Aorta (tissue), 5 donors: Measurements from ENCODE around the gene TENM4. TPM values are rescaled to one million over a fixed set of nuclear protein-coding genes. Genes with fewer than 3 reads are reported as not detected.

ENCODE experiments used
- ATAC-seq: fragments of 200-7000 bp; cut with Tn5 transposase; one replicate; pipeline ENCODE4 v1.9.1; 2022; ENCODE audit warnings: moderate library complexity; ENCODE audit not compliant: low FRiP score
- DNase-seq, 2 donors: peaks; one replicate each; pipeline ENCODE4 v3.0.0-alpha.2; 2020
- H3K27ac ChIP-seq, 2 donors: one replicate each; pipeline ENCODE4 v1.5.1; 2013; ENCODE audit warnings: low read length in 2 of 2, mild to moderate bottlenecking in 2 of 2, moderate library complexity in 2 of 2, control low read depth in 1 of 2, inconsistent platforms in 1 of 2, low read depth in 1 of 2
- H3K27me3 ChIP-seq, 2 donors: one replicate each; pipeline ENCODE4 v1.6.1; 2013; ENCODE audit warnings: control low read depth in 1 of 2, low read length in 1 of 2, mild to moderate bottlenecking in 1 of 2, moderate library complexity in 1 of 2; ENCODE audit not compliant: insufficient read depth in 2 of 2, control insufficient read depth in 1 of 2
- H3K36me3 ChIP-seq, 2 donors: one replicate each; pipeline ENCODE4 v1.6.1; 2013; ENCODE audit warnings: control low read depth in 1 of 2, low read length in 1 of 2, mild to moderate bottlenecking in 1 of 2; ENCODE audit not compliant: insufficient read depth in 2 of 2, control insufficient read depth in 1 of 2
- H3K4me1 ChIP-seq, 2 donors: one replicate each; pipeline ENCODE4 v1.6.1; 2013; ENCODE audit warnings: low read length in 2 of 2, control low read depth in 1 of 2, mild to moderate bottlenecking in 1 of 2, moderate library complexity in 1 of 2; ENCODE audit not compliant: insufficient read depth in 2 of 2, control insufficient read depth in 1 of 2
- H3K4me3 ChIP-seq, 2 donors: one replicate each; pipeline ENCODE4 v1.5.1; 2013; ENCODE audit warnings: low read length in 2 of 2, control low read depth in 1 of 2, mild to moderate bottlenecking in 1 of 2
- H3K9me3 ChIP-seq: one replicate; pipeline ENCODE4 v1.6.1; 2013; ENCODE audit warnings: mild to moderate bottlenecking, low read length; ENCODE audit not compliant: control insufficient read depth
- WGBS, 2 donors: extraction: QIAGEN DNeasy Blood & Tissue Kit; methylation state at CpG; one replicate each; pipeline ENCODE4 v1.1.7; 2013; 5-methylcytosine and 5-hydroxymethylcytosine counted together
- intact Hi-C, 2 donors: fragments of 100-400 bp; cut with DNase I; formaldehyde crosslinking; loops; one replicate each; pipeline versions ENCODE4 v1.14.2 to v1.15.0; 2022
- polyA plus RNA-seq, 2 donors: library from polyadenylated mRNA; stranded (reverse); fragments of 200-250 nt; gene quantifications; one replicate each; pipeline ENCODE4 v1.2.3, GENCODE V29; 2013
- total RNA-seq, 2 donors: library from RNA; stranded (reverse); fragmentation: NEBNext Ultra II Directional; extraction: Animal tissue kit (Norgen Biotek cat#: 25700); gene quantifications; one replicate each; pipeline ENCODE4 v1.2.1, GENCODE V29; 2021
- donor health status: healthy with polysubstance abuse.
- donor health status: Bipolar disorder and iron deficiency.
- donor health status: DM: no; HTN: no; CAD: no.
- donor health status: DM: no; HTN: no; CAD: no.
- donor health status: DM: yes; HTN: yes; CAD: no.

TENM4 gene
- total and polyA plus RNA-seq, 4 donors = 0.20 to 9.1 (median 2.5) TPM

DNA sequence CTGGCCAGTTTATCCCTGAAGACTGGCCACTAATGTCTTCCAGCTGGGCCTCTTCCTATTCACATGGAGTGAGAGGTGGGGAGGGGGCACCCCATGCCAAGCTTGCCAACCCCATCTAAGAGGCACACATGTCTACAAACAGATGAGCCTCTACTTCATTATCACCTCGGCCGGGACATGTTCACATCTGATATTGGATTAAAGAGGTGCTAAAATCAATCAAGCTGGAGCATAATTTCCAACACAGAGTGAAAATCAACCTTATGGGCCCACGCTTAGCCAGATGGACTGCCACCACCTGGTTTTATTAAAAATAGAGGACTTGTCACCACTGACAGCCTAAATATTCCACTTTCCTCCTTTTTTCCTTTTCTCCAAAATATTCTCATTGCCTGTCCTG, 703.5 kb downstream of the TENM4 start:
- 95 to 97% methylated on average over 3 of the region's 3 CpGs for WGBS, 2 donors
- Histone ChIP-seq H3K4me3 (no peak overlapping the region), H3K27ac (no peak overlapping the region), H3K36me3 (no peaks in the 10 kb centered on the region), H3K27me3 (no peaks in the 10 kb centered on the region), H3K4me1 (no peaks in the 10 kb centered on the region), H3K9me3 (no peaks in the 10 kb centered on the region)
- no peak for ATAC-seq
- intact Hi-C loops = no loop called here
- DNase-seq = no peak

DNA sequence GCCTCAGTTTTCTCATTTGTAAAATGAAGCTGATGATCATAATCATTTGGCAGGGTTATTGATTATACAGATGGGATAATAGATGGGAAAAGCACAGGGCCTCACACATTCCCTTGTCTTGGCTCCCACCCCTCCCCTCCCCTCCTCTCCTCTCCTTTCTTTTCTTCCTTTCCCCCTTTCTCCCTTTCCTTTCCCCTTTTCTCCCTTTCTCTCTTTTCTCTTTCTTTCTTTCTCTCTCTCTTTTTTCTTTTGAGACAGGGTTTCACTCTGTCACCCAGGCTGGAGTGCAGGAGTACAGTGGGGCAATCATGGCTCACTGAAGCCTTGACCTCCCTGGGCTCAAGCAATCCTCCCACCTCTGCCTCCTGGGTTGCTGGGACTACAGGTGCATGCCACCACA, 705.1 kb downstream of the TENM4 start:
- Histone ChIP-seq H3K9me3 (no peaks in the 10 kb centered on the region), H3K27ac (no peak overlapping the region), H3K36me3 (no peaks in the 10 kb centered on the region), H3K4me1 (no peaks in the 10 kb centered on the region), H3K27me3 (no peaks in the 10 kb centered on the region), H3K4me3 (no peak overlapping the region)
- DNase-seq = no peak
- ATAC-seq = no peak
- intact Hi-C loops = no loop called here

DNA sequence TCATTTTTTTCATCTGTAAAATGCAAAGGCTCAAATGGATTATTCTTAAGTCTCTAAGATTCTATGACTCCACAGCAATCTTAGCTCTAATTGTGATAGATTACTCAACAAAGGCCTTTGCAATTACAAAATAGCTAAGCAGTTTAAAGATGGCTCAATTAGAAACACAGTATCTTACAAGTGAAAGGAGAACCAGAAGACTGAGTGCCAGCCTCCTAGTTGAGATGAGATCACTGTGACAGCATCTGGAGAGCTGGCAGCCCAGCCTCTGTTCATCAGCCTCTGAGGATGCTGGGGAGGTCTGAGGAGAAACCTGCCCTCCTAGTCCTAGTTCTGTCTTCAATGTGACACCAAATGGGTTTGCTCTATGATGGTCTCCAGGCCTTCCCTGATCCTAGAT, 707.8 kb downstream of the TENM4 start:
- DNase-seq (no peak), ATAC-seq (no peak)
- Histone ChIP-seq H3K36me3 (no peaks in the 10 kb centered on the region), H3K4me1 (no peaks in the 10 kb centered on the region), H3K9me3 (no peaks in the 10 kb centered on the region), H3K27me3 (no peaks in the 10 kb centered on the region), H3K27ac (no peak overlapping the region), H3K4me3 (no peak overlapping the region)
- intact Hi-C loops = no loop called here

DNA sequence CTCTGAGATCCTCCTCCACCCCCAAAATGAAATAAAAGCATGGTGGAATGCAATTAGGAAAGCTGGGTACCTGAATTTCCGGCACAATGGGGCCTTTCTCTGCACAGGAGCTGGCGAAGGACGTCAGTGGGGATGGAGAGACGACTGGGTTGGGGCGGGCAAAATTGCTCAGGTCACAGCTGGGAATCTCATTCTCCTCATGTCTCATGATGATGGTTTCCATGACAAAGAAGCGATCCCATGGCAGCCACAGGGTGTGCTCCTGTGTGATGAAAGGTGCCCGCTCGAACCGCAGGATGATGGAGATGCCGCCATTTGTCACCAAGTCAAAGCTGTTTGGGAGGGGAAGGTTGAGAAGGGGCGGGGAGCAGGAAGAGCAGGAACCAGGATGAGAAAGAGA, 708.6 kb downstream of the TENM4 start:
- Histone ChIP-seq H3K27me3 (no peaks in the 10 kb centered on the region), H3K9me3 (no peaks in the 10 kb centered on the region), H3K4me3 (no peak overlapping the region), H3K36me3 (no peaks in the 10 kb centered on the region), H3K4me1 (no peaks in the 10 kb centered on the region), H3K27ac (no peak overlapping the region)
- WGBS, 2 donors = 94 to 95% methylated on average over 11 of the region's 11 CpGs
- DNase-seq = no peak
- intact Hi-C loops = no loop called here
- ATAC-seq = no peak

DNA sequence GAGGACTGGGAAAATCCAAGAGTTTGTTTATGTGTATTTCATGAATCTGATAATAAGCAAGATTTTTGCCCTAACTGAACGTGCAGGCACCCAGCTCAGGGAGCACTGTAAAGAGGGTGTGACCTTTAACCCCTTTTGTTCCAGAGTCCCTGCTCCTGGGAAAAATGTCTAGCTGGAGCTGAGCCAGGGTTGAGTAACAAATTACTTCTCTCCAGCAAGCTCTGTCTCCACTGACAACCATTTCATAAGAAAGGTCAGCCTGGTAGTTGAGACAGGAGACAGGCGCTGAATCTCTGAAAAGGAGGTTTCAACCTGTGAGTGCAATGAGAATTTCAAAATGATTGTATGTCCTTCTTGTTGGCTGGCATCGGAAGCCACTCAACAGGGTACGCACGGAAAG, 709.8 kb downstream of the TENM4 start:
- H3K4me3 ChIP-seq = no peak overlapping the region
- no peaks in the 10 kb centered on the region for H3K36me3 ChIP-seq
- 87 to 88% methylated on average over 5 of the region's 5 CpGs for WGBS, 2 donors
- no peaks in the 10 kb centered on the region for H3K9me3 ChIP-seq
- intact Hi-C loops = no loop called here
- no peak for ATAC-seq
- H3K27ac ChIP-seq = no peak overlapping the region
- no peak for DNase-seq
- no peaks in the 10 kb centered on the region for H3K4me1 ChIP-seq
- H3K27me3 ChIP-seq = no peaks in the 10 kb centered on the region

DNA sequence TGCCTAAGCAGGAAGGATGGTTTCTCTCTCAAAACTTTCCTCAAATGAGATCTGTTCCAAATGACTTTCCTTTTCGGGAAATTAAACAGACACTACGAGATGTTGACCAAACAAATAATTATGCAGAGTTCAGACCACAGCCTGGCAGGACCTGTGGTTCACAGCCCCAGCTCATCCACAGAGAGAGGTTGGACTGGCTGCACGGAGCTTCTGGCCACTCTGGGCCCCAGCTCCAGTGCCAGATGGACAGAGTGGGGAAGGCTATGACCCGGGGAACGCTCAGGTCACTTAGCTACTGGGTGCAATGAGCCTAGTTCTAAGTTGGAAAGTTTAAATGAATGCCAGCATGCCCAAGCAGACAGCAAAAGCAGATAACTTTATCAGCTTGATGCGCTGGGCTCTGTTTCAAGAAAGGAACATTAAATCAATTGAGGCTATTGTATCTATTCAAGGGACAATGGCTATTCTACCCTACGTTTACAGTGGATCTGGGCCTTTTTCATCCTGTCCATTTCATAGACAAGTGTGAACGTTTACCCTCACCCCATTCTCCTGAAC, 710.5 kb downstream of the TENM4 start:
- 76 to 77% methylated on average over 8 of the region's 8 CpGs for WGBS, 2 donors
- no peaks in the 10 kb centered on the region for H3K9me3 ChIP-seq
- no peak overlapping the region for H3K4me3 ChIP-seq
- H3K4me1 ChIP-seq = no peaks in the 10 kb centered on the region
- intact Hi-C loops = no loop called here
- ATAC-seq = no peak
- no peak for DNase-seq
- no peaks in the 10 kb centered on the region for H3K27me3 ChIP-seq
- no peaks in the 10 kb centered on the region for H3K36me3 ChIP-seq
- no peak overlapping the region for H3K27ac ChIP-seq

DNA sequence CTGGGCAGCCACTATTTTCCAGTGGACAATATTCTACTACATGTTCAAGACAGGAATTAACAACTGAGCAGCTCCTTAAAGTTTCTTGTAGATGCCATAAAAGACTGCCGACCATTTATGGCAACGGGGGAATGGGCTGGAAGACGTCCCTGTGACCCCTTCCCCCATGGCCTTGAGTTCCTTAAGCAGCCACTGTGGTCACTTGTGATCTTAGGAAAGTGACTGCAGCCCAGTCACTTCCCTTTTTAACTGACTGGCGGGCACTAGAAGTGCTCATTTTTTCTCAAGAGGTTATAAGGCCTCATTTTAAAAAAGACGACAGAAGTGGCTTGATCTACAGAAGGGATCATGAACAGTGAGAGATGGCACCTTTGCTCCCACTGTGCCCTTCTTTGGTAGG, 713.0 kb downstream of the TENM4 start:
- DNase-seq = no peak
- Histone ChIP-seq H3K4me1 (no peaks in the 10 kb centered on the region), H3K36me3 (no peaks in the 10 kb centered on the region), H3K4me3 (no peak overlapping the region), H3K9me3 (no peaks in the 10 kb centered on the region), H3K27ac (no peak overlapping the region), H3K27me3 (no peaks in the 10 kb centered on the region)
- ATAC-seq = no peak
- intact Hi-C loops = no loop called here
- 63 to 66% methylated on average over 5 of the region's 5 CpGs for WGBS, 2 donors

DNA sequence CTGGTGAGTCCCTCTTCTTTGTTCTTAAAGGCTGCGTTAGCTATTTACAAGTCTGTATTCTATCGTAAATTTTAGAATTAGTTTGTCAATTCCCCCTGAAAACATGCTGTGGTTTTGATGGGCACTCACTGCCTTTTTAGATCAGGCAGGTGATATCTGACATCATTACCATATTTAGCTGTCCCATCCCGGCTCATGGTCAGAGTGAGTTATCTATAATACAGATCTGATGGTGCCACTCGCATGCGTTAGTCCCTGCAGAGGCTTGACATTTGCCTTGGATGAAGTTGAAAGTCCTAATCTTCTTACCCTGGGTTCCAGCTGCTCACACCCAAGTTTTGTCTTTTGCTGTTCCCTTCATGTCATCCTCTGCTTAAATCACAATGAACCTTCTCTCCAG, 715.6 kb downstream of the TENM4 start:
- Histone ChIP-seq H3K9me3 (no peaks in the 10 kb centered on the region), H3K4me1 (no peaks in the 10 kb centered on the region), H3K27me3 (no peaks in the 10 kb centered on the region), H3K4me3 (no peak overlapping the region), H3K27ac (no peak overlapping the region), H3K36me3 (no peaks in the 10 kb centered on the region)
- ATAC-seq (no peak), DNase-seq (no peak)
- WGBS, 2 donors = 95% methylated on average over 5 of the region's 5 CpGs
- intact Hi-C loops = no loop called here

DNA sequence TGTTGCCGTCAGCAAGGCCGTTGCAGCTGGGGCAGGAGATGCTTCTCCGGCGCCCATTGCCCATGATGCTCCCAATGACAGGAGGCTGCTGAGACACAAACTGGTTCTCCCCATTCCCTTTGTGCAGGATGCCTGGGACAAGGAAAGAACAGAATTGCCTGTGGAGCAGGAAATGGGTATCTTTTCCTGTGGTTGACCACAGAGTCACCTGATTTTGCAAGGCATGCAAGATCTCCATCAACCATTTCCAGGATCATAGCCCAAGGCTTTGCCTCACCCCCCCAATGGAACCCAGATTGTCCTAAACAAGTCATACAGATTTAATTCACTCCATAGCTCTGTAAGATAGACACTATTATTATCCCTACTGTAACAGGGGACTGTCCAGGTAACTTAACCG, 718.0 kb downstream of the TENM4 start:
- H3K27me3 ChIP-seq = no peaks in the 10 kb centered on the region
- DNase-seq (no peak), ATAC-seq (no peak)
- no peak overlapping the region for H3K27ac ChIP-seq
- H3K36me3 ChIP-seq = no peaks in the 10 kb centered on the region
- intact Hi-C loops = no loop called here
- no peaks in the 10 kb centered on the region for H3K9me3 ChIP-seq
- WGBS, 2 donors = 96 to 98% methylated on average over 5 of the region's 5 CpGs
- H3K4me3 ChIP-seq = no peak overlapping the region
- no peaks in the 10 kb centered on the region for H3K4me1 ChIP-seq
